Measurements from ENCODE around the gene PCDHGA1.

DNA sequence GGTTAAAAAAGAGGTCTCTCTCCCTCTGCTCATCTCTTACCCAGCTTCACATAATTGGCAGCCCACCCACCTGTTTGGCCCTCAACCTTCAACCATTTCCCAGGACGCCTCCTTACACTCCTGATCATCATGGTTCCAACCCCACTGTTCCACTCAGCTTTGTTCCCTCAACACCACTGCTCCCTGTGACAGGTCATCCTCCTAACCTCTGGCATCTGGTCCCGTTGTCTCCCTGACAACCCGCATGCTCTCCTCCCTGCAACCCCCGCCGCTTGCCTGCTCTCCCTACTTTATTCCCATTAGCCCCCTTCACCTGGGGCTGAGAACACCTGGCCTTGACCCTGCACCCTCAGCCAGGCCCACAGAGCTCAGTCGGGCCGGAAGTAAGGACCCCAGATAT is 171.4 kb downstream of the PCDHGA1 start:
- TF ChIP-seq TAF1 (conservative IDR thresholded peaks at IDR 0.05) (no peak), RAD21 (IDR thresholded peaks at IDR 0.05) (no peak), JUND (IDR thresholded peaks at IDR 0.05) (no peak), FOXA2 (IDR thresholded peaks at IDR 0.05) (no peak)
- TF ChIP-seq, protein P1, sequence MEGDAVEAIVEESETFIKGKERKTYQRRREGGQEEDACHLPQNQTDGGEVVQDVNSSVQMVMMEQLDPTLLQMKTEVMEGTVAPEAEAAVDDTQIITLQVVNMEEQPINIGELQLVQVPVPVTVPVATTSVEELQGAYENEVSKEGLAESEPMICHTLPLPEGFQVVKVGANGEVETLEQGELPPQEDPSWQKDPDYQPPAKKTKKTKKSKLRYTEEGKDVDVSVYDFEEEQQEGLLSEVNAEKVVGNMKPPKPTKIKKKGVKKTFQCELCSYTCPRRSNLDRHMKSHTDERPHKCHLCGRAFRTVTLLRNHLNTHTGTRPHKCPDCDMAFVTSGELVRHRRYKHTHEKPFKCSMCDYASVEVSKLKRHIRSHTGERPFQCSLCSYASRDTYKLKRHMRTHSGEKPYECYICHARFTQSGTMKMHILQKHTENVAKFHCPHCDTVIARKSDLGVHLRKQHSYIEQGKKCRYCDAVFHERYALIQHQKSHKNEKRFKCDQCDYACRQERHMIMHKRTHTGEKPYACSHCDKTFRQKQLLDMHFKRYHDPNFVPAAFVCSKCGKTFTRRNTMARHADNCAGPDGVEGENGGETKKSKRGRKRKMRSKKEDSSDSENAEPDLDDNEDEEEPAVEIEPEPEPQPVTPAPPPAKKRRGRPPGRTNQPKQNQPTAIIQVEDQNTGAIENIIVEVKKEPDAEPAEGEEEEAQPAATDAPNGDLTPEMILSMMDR (IDR thresholded peaks at IDR 0.05; ENCODE audit: low read depth, low read length, missing input control), result no peak
- TF ChIP-seq, protein P2, sequence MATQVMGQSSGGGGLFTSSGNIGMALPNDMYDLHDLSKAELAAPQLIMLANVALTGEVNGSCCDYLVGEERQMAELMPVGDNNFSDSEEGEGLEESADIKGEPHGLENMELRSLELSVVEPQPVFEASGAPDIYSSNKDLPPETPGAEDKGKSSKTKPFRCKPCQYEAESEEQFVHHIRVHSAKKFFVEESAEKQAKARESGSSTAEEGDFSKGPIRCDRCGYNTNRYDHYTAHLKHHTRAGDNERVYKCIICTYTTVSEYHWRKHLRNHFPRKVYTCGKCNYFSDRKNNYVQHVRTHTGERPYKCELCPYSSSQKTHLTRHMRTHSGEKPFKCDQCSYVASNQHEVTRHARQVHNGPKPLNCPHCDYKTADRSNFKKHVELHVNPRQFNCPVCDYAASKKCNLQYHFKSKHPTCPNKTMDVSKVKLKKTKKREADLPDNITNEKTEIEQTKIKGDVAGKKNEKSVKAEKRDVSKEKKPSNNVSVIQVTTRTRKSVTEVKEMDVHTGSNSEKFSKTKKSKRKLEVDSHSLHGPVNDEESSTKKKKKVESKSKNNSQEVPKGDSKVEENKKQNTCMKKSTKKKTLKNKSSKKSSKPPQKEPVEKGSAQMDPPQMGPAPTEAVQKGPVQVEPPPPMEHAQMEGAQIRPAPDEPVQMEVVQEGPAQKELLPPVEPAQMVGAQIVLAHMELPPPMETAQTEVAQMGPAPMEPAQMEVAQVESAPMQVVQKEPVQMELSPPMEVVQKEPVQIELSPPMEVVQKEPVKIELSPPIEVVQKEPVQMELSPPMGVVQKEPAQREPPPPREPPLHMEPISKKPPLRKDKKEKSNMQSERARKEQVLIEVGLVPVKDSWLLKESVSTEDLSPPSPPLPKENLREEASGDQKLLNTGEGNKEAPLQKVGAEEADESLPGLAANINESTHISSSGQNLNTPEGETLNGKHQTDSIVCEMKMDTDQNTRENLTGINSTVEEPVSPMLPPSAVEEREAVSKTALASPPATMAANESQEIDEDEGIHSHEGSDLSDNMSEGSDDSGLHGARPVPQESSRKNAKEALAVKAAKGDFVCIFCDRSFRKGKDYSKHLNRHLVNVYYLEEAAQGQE (IDR thresholded peaks at IDR 0.05), result no peak

Measured in liver (tissue), 3 donors.